PFSK-1 (cell line): ENCODE measurements around the gene PRLR.

ENCODE experiments used
- FOXP2 ChIP-seq: optimal IDR thresholded peaks from 2 replicates; pipeline ENCODE3; 2011; ENCODE audit warnings: borderline replicate concordance, control low read depth, inconsistent platforms; ENCODE audit not compliant: insufficient read depth; ENCODE audit errors: extremely low read length, extremely low read depth
- POLR2AphosphoS5 ChIP-seq: IDR thresholded peaks from 2 replicates; pipeline ENCODE4 v1.6.1; 2012; ENCODE audit warnings: low read depth, mild to moderate bottlenecking, control low read depth, low read length, moderate library complexity
- SIN3A ChIP-seq: IDR thresholded peaks from 2 replicates; pipeline ENCODE4 v1.6.1; 2012; ENCODE audit warnings: mild to moderate bottlenecking, low read length, moderate library complexity, borderline replicate concordance; ENCODE audit not compliant: insufficient read depth
- TAF1 ChIP-seq: IDR thresholded peaks from 2 replicates; pipeline ENCODE4 v1.6.1; 2012; ENCODE audit warnings: low read length, control low read depth, borderline replicate concordance; ENCODE audit not compliant: insufficient read depth
- TF ChIP-seq, protein P1 (sequence below), 2 experiments: IDR thresholded peaks; 2 replicates each; pipeline versions ENCODE4 v1.6.1 to v1.8.0; 2011 to 2012; ENCODE audit warnings: low read depth in 2 of 2, low read length in 2 of 2, control low read depth in 1 of 2, inconsistent platforms in 1 of 2, mild to moderate bottlenecking in 1 of 2, moderate library complexity in 1 of 2; ENCODE audit not compliant: insufficient read depth in 1 of 2

PRLR gene

DNA sequence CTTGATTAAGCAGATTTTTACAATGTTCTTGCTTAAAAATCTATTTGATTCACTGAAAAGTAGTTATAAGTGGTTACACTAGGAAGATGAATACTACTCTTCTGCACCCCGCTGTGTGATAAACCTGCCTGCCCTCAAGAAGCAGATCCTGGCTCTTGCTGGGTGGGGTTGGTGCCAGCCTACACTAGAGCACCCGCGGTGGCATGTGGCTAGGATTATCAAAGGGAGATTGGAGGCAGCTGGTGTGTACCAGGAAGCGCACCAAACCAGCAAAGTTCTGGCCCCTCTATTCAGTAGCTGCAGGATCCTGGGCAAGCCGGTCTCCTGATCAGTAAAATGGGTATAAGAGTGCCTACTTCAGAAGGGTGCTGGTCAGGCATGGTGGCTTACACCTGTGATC, 43.5 kb downstream of the PRLR start:
- no peak for TF ChIP-seq SIN3A
- TF ChIP-seq POLR2AphosphoS5: no peak
- TF ChIP-seq, protein P1, sequence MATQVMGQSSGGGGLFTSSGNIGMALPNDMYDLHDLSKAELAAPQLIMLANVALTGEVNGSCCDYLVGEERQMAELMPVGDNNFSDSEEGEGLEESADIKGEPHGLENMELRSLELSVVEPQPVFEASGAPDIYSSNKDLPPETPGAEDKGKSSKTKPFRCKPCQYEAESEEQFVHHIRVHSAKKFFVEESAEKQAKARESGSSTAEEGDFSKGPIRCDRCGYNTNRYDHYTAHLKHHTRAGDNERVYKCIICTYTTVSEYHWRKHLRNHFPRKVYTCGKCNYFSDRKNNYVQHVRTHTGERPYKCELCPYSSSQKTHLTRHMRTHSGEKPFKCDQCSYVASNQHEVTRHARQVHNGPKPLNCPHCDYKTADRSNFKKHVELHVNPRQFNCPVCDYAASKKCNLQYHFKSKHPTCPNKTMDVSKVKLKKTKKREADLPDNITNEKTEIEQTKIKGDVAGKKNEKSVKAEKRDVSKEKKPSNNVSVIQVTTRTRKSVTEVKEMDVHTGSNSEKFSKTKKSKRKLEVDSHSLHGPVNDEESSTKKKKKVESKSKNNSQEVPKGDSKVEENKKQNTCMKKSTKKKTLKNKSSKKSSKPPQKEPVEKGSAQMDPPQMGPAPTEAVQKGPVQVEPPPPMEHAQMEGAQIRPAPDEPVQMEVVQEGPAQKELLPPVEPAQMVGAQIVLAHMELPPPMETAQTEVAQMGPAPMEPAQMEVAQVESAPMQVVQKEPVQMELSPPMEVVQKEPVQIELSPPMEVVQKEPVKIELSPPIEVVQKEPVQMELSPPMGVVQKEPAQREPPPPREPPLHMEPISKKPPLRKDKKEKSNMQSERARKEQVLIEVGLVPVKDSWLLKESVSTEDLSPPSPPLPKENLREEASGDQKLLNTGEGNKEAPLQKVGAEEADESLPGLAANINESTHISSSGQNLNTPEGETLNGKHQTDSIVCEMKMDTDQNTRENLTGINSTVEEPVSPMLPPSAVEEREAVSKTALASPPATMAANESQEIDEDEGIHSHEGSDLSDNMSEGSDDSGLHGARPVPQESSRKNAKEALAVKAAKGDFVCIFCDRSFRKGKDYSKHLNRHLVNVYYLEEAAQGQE (IDR thresholded peaks at IDR 0.05; ENCODE audit: insufficient read depth in 1 of 2, low read depth in 2 of 2, low read length in 2 of 2): no peak
- TF ChIP-seq FOXP2: no peak
- no peak for TF ChIP-seq TAF1

DNA sequence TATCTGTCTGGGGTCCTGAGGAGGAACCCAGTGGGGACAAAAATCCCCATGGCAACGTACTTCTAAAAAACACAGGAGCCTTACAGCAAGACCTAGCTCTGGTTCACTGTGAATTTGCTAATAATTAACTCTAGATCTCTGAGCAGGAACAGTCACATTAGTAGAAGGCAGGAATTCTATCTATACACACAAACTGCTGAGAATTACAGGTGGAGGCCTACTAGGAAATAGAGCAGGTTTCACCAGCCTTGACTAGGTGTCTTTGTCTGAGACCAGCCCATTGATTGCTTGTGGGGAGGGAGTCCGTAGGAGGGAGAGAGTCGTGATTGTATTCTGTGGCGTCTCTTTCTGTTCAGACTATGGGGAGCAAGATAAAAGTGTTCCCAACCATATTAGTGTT, 44.8 kb downstream of the PRLR start:
- TF ChIP-seq TAF1 (no peak), FOXP2 (no peak), POLR2AphosphoS5 (no peak), SIN3A (no peak)
- TF ChIP-seq, protein P1 (IDR thresholded peaks at IDR 0.05; ENCODE audit: insufficient read depth in 1 of 2, low read depth in 2 of 2, low read length in 2 of 2): no peak

DNA sequence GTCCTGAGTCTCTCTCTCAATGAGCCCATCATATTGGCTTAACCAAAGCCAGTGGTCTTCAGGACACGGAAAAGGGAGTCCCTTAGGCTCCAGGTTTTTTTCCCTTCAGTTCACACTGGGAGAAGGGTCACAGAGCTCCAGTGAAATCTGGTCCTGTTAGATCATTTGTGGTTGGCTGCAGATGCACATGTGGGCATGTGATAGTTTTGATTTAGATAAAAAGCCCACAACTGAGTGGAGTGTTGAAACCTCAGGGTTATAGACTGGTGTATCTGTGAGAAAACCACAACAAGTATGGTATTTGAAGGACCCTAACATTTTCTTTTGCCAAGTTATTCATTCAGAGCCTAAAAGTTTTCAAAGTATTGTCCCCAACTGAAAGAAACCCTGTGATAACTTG, 46.7 kb downstream of the PRLR start:
- TF ChIP-seq SIN3A: no peak
- no peak for TF ChIP-seq TAF1

DNA sequence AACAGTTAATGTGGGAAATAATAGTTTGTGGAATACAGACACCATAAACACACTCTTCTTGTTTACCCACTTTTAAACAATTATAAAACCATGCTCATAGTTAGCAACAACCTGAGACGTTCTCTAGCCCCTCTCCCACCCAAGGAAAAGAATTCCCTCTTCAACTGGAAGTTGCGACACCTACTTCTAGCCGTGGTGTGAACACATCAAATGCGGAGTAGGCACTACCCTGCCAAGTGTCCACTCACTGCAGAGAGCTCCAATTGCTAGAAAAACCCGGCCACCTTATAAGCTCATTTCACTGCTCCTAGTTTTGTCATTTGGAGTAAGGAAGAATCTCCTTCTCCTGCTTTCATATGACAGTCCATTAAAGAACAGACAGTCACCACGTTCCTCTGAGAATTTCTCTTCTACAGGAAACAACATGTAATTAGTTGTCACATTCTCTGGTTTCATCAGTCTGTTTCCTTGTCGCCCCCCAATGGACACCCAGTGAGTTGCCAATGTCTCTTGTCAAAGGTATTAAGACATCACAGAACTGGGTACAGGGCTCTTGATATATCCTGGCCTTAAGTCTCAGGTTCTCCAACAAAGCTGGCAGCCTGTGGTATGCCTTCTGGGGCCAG, 47.3 kb downstream of the PRLR start:
- no peak for TF ChIP-seq TAF1
- no peak for TF ChIP-seq SIN3A
- TF ChIP-seq, protein P1 (IDR thresholded peaks at IDR 0.05; ENCODE audit: insufficient read depth in 1 of 2, low read depth in 2 of 2, low read length in 2 of 2): no peak
- no peak for TF ChIP-seq POLR2AphosphoS5
- no peak for TF ChIP-seq FOXP2

DNA sequence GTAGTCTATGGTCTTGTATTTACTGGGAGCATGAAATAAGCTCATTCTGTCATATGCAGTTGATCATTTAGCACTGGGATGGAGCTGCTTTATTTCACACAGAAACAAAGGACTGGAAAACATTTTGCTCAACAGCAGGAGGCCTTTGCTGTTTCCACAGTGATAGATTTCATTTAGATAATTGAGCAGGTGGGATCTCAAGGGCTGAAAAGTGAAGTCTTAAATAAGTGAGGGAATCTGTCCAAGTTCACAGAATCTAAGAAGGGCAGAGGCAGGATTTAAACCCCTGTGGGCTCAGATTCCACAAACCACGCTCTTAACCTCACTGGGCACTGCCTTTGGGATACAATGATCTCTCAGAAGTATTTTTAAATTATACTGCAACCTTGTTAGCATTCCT, 47.8 kb downstream of the PRLR start:
- TF ChIP-seq, protein P1 (IDR thresholded peaks at IDR 0.05; ENCODE audit: insufficient read depth in 1 of 2, low read depth in 2 of 2, low read length in 2 of 2): no peak
- no peak for TF ChIP-seq SIN3A
- no peak for TF ChIP-seq POLR2AphosphoS5
- no peak for TF ChIP-seq FOXP2
- TF ChIP-seq TAF1: no peak
